HEK293T (cell line): ENCODE data around the gene SPDL1.

ENCODE experiments used
- ARNT ChIP-seq: fragments of 450-650 bp; IDR thresholded peaks from 2 replicates; pipeline ENCODE4 v1.6.1; 2017; ENCODE audit warnings: mild to moderate bottlenecking
- ZNF384 ChIP-seq: fragments of 450-650 bp; IDR thresholded peaks from 2 replicates; pipeline ENCODE4 v1.6.1; 2016

- TF ChIP-seq ARNT (no peak), ZNF384 (no peak)
Measured at GRCh38 chr5:169545762-169546161, 37.8 kb upstream of the SPDL1 start.
